Measurements from ENCODE around the gene TMEM255B.
"Not testable (repeated sequence)": the region's sequence is repeated elsewhere in the genome, so short reads cannot be mapped to it uniquely, and the experiment has no call there.

TMEM255B gene

GRCh38 chr13:113791226-113791625 is 32.2 kb downstream of the TMEM255B start:
- DNase-seq = peak; percentile 4

DNA sequence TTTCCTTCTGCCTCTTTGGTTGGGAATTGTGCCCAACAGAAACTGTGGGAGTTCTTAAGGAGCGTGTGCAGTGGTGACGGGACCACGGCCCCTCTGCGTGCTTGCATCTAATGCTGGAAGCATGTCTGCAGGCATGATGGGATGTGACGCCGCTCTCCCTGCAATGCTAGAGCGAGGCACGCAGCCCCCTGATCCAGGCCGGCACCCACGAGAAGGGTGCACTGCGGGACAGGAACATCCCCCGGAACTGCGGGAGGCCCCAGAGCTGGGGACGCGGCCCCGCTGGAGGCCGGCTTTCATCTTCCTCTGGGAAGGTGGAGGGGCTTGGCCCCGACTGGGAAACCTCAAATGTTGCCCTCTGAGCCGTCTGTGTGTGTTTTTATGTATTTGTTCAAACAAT is 32.7 kb downstream of the TMEM255B start:
- peak; percentile 8 for DNase-seq

GRCh38 chr13:113792236-113792770 is 33.3 kb downstream of the TMEM255B start:
- DNase-seq = no peak

- peak; percentile 9 for DNase-seq
Measured at GRCh38 chr13:113792886-113793717, 34.1 kb downstream of the TMEM255B start.

DNA sequence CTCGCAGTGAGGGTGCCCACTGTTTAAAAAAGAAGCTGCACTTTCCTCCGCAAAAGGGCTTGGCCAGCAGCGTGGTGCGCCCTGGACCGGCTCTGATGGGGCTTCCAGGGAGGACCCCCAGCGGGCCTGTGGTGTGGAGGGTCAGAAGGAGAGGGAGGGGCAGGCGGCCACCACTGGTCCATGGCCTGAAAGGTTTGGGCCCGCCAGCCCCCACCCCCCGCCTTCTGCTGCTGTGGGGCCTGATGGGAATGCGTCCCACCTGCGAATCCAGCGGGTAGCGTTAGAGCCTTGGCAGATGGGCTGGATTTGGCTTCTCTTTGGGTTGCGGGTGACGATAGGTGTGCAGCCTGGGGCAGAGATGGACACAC is 34.7 kb downstream of the TMEM255B start:
- DNase-seq = peak; percentile 4

DNA sequence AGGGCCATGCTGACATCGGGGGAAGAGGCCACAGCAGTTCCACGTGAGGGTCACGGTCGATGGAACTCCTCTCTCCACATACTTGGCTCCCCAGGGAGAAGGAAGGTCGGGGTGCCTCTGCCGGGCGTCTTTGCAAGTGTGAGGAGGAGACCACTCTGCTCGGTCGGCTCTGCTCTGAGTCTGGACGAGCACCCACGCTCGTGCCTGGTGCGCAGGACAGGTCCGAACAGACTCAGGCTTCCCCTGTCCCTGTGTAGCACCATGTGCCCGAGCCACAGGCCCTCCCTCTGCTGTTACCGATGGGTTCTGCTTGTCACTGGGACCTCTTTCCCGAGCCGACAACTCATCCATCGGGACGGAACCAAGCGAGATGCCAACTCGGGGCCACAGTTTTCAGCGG is 35.1 kb downstream of the TMEM255B start:
- DNase-seq = peak; percentile 9

GRCh38 chr13:113794764-113795173 is 35.7 kb downstream of the TMEM255B start:
- DNase-seq = peak; percentile 10

DNA sequence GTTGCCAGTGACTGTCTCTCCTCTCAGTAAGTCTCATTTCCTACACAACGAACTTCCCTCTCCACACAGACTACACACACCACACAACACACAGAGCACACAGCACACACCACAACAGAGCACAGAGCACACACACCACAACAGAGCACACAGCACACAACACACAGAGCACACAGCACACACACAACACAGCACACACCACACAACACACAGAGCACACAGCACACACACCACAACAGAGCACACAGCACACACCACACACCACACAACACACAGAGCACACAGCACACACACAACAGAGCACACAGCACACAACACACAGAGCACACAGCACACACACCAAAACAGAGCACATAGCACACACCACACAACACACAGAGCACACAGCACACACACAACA is 36.3 kb downstream of the TMEM255B start:
- not testable (repeated sequence) for DNase-seq

DNA sequence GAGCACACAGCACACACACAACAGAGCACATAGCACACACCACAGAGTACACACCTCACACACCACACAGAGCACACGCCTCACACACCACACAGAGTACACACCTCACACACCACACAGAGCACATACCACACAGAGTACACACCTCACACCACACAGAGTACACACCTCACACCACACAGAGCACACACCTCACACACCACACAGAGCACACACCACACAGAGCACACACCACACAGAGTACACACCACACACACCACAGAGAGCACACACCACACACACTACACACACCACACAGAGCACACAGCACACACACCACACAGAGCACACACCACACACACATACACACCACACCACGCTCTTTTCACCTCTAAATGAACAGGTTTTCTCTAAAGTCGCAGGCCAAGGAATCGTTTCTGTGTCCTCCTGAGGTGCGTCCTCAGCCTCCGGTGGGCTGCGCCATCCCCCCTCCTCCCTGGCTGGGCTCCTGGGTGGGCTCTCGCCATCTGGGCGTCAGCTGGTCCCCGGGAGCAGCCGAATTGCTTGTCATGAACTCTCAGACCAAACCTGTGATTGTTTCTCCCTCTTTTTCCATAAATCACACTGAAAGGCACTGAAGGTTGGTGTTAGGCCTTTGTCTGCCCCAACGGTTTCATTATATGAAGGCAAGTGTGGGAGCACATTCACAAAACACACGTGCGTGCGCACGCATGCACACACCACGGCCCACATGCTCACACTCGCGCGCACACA is 37.4 kb downstream of the TMEM255B start:
- DNase-seq = peak; percentile 5

- peak; percentile 10 for DNase-seq
Measured at GRCh38 chr13:113796964-113797676, 38.1 kb downstream of the TMEM255B start.

DNA sequence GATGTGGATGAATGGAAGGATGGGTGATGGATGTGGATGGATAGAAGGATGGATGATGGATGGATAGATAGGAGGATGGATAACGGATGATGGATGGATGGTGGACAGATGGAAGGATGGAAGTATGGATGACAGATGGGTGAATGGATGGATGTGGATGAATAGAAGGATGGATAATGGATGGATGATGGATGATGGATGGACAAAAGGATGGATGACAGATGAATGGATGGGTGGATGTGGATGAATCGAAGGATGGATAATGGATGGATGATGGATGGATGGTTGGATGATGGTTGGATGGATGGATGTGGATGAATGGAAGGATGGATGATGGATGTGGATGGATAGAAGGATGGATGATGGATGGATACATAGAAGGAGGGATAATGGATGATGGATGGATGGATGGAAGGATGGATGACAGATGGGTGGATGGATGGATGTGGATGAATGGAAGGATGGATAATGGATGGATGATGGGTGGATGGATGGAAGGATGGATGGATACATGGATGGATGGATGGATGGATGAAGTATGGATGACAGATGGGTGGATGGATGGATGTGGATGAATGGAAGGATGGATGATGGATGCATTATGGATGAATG is 39.3 kb downstream of the TMEM255B start:
- no peak for DNase-seq

DNA sequence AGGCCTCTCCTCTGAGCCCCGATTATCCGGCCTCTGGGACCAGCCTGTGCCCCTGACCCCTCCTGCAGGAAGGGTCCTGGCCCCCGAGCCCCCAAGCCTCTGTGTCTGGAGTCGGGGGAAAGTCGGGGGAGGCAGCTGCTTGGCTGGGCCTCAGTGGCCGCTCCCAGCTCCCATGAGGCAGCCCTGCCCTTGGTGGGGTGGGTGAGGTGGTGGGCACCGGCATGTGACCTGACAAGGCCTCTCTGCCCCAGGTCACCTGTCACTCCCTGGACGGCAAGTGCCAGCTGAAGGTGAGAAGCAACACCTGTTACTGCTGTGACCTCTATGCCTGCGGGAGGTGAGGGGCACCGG is 41.5 kb downstream of the TMEM255B start:
- no peak for DNase-seq

- no peak for DNase-seq
Measured at GRCh38 chr13:113801289-113801961, 42.4 kb downstream of the TMEM255B start.

- DNase-seq = no peak
Measured at GRCh38 chr13:113802090-113802531, 43.1 kb downstream of the TMEM255B start.

GRCh38 chr13:113802761-113803160 is 43.7 kb downstream of the TMEM255B start:
- DNase-seq = no peak

DNA sequence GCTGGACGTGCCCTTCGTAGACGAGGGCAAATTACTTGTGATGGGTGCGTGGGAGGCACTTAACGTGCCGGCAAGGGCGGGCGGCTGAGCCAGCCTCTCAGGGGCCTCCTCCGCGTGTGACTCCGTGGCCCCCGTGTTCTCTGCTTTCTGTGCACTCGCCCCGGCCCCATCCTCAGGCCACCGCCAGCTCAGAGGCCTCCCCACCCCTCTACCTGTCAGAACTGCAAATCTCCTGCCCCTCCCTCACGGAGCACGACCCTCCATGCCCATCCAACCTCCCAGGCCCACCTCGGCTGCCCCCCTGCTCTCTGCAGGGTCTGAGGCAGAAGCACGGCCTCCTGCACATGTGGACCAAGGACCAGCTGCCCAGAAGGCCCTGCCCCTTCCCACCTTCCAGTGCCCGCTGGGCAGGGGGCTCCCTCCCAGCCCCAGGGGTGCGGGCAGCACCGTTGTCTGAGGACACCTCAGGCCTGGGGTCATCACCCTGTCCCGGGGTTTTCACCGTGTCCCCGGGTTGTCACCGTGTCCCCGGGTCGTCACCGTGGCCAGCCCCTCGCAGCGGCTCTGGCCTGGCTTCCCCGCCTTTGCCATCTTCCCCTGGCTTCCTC is 44.5 kb downstream of the TMEM255B start:
- DNase-seq = no peak

DNA sequence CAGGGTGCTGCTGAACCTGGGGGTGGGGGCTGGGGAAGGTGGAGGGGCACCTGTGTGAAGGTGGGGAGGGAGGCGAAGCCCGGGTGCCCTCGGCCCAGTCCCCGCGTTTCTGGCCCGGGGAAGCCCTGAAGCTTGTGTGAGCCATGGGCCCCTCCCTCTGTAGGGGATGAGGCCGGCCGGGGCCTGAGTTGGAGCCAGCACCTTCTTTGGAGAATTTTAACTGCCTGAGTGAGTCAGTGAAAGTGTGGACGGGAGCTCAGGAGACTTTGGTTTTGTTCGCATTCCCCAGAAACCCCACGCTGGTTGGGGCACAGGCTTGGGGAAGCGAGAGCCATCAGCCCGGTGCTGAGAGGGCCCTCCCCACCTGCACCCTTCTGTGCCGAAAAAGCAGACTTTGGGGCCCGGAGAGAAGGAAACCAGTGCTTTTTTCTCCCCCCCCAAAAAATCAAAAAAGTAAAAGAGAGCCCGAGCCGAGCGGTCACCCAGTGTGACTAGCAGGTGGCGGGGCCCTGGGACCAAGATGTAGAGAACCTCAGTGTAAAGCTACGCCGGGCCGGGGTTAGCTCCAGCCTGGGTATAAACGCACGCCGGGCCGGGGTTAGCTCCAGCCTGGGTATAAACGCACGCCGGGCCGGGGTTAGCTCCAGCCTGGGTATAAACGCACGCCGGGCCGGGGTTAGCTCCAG is 45.1 kb downstream of the TMEM255B start:
- DNase-seq = no peak

- no peak for DNase-seq
Measured at GRCh38 chr13:113804703-113805430, 45.8 kb downstream of the TMEM255B start.

GRCh38 chr13:113805431-113806103 is 46.5 kb downstream of the TMEM255B start:
- no peak for DNase-seq

DNA sequence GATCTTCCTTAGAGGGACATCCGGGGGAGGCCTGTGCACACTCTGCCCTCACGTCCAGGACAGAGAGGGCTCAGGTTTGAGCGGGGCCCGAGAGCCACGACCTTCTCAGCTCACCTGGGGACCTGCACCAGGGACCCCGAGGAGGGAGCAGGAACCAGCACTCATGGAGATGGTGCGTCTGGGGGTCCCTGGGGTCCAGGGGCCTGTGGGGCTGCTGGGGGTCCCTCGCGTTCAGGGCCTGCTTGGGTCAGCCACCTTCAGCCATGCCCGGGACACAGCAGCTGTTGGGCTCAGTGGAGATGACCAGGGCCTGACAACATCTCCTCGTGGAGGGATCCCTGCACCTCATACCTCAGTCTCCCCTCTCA is 47.1 kb downstream of the TMEM255B start:
- DNase-seq = no peak

Data from activated CD8-positive, alpha-beta memory T cell treated with anti-CD3 and anti-CD28 coated beads, Interleukin-2, amount 50 U/mL, for 4 hours (primary cell).